Measurements from ENCODE around the gene CYB561A3. TPM values are rescaled to one million over a fixed set of nuclear protein-coding genes. Genes with fewer than 3 reads are reported as not detected.

Gene CYB561A3
- total and polyA plus RNA-seq, 2 of the 13 experiments (the other 11 are each of a cell fraction or from before 2014, with no cell fraction given), result 11.4 to 14.9 TPM

DNA sequence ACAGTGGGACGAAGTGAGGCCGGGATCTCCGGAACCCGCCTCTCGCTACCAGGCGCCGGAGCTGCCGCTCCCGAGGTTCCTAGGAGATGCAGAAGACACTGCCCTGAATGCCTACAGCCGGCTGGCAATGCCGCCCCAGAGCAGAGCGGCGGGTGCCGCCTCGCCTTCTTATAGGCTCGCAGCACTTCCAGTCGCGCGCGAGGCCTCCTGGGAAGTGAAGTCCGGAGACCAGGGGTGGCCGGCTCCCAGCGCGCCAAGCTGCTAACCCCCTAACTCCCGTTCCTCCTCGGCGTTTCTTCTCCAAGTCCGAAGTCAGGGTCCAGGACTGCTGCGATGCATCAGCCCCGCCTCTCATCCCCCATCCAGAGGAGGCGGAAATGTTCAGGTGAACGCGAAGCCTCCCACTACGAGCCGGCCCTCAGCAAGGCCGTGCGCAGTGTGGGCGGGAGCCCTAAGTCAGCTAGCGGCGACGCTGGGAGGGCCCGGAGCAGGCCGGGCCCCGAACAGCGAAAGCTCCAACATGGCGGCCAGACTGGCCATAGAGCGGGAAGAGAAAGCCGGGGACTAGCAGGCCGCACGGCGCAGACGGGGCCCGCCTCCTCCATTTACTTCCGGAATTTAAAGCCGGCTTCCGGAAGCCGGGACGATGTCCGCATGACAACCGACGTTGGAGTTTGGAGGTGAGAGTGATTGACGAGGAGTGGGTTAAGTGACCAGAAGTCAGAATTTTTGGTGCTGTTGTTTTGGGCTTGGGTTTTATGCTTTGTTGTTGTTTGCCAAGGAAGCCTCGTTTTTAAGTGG lies at the start of gene CYB561A3, which contains the start of gene TMEM138 (continued):
- TF ChIP-seq, protein P1, sequence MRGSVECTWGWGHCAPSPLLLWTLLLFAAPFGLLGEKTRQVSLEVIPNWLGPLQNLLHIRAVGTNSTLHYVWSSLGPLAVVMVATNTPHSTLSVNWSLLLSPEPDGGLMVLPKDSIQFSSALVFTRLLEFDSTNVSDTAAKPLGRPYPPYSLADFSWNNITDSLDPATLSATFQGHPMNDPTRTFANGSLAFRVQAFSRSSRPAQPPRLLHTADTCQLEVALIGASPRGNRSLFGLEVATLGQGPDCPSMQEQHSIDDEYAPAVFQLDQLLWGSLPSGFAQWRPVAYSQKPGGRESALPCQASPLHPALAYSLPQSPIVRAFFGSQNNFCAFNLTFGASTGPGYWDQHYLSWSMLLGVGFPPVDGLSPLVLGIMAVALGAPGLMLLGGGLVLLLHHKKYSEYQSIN (CRISPR knock-in tag; IDR thresholded peaks at IDR 0.05; ENCODE audit: borderline replicate concordance), result no peak
- peak; percentile 96; the same call in 1 of the 2 replicates for TF ChIP-seq BRD4 (CRISPR knock-in tag; IDR thresholded peaks at IDR 0.05)
- TF ChIP-seq HIVEP1 (CRISPR knock-in tag; IDR thresholded peaks at IDR 0.05), result peak; percentile 72; the same call in 1 of the 2 replicates
- no peak; the same call in 1 of the 2 replicates for TF ChIP-seq CERS6 (CRISPR knock-in tag; IDR thresholded peaks at IDR 0.05)
- TF ChIP-seq HDAC1 (CRISPR knock-in tag; IDR thresholded peaks at IDR 0.05), result peak; percentile 83
- no peak for TF ChIP-seq E2F2 (CRISPR knock-in tag; IDR thresholded peaks at IDR 0.05; ENCODE audit: borderline replicate concordance)
- TF ChIP-seq STAG1 (CRISPR knock-in tag; IDR thresholded peaks at IDR 0.05), result no peak
- no peak for TF ChIP-seq MBD4 (IDR thresholded peaks at IDR 0.05; ENCODE audit: borderline replicate concordance, low read length)
- TF ChIP-seq CHCHD3 (CRISPR knock-in tag; IDR thresholded peaks at IDR 0.05), result no peak
- no peak; the same call in 1 of the 2 replicates for TF ChIP-seq CEBPG (CRISPR knock-in tag; IDR thresholded peaks at IDR 0.05)
- peak; percentile 75; the same call in 1 of the 2 replicates for TF ChIP-seq RFX5 (IDR thresholded peaks at IDR 0.05; ENCODE audit: low read depth, low read length)
- TF ChIP-seq RBM22 (optimal IDR thresholded peaks at IDR 0.05; ENCODE audit: low read length), result no peak
- TF ChIP-seq, protein P2, sequence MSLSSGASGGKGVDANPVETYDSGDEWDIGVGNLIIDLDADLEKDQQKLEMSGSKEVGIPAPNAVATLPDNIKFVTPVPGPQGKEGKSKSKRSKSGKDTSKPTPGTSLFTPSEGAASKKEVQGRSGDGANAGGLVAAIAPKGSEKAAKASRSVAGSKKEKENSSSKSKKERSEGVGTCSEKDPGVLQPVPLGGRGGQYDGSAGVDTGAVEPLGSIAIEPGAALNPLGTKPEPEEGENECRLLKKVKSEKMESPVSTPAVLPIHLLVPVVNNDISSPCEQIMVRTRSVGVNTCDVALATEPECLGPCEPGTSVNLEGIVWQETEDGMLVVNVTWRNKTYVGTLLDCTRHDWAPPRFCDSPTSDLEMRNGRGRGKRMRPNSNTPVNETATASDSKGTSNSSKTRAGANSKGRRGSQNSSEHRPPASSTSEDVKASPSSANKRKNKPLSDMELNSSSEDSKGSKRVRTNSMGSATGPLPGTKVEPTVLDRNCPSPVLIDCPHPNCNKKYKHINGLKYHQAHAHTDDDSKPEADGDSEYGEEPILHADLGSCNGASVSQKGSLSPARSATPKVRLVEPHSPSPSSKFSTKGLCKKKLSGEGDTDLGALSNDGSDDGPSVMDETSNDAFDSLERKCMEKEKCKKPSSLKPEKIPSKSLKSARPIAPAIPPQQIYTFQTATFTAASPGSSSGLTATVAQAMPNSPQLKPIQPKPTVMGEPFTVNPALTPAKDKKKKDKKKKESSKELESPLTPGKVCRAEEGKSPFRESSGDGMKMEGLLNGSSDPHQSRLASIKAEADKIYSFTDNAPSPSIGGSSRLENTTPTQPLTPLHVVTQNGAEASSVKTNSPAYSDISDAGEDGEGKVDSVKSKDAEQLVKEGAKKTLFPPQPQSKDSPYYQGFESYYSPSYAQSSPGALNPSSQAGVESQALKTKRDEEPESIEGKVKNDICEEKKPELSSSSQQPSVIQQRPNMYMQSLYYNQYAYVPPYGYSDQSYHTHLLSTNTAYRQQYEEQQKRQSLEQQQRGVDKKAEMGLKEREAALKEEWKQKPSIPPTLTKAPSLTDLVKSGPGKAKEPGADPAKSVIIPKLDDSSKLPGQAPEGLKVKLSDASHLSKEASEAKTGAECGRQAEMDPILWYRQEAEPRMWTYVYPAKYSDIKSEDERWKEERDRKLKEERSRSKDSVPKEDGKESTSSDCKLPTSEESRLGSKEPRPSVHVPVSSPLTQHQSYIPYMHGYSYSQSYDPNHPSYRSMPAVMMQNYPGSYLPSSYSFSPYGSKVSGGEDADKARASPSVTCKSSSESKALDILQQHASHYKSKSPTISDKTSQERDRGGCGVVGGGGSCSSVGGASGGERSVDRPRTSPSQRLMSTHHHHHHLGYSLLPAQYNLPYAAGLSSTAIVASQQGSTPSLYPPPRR (CRISPR knock-in tag; IDR thresholded peaks at IDR 0.05; ENCODE audit: borderline replicate concordance), result no peak; the same call in 1 of the 2 replicates
- TF ChIP-seq TEAD3 (CRISPR knock-in tag; optimal IDR thresholded peaks at IDR 0.05; ENCODE audit: borderline replicate concordance), result no peak
- TF ChIP-seq NFE2 (CRISPR knock-in tag; IDR thresholded peaks at IDR 0.05), result no peak
- TF ChIP-seq FOSL1 (CRISPR knock-in tag; IDR thresholded peaks at IDR 0.05; ENCODE audit: borderline replicate concordance), result no peak
- TF ChIP-seq ZNF850 (CRISPR knock-in tag; conservative IDR thresholded peaks at IDR 0.05), result no peak
- TF ChIP-seq RBFOX2 (IDR thresholded peaks at IDR 0.05; ENCODE audit: low read depth, low read length), result peak; percentile 93
- TF ChIP-seq EED (CRISPR knock-in tag; IDR thresholded peaks at IDR 0.05), result no peak
- TF ChIP-seq, protein P3, sequence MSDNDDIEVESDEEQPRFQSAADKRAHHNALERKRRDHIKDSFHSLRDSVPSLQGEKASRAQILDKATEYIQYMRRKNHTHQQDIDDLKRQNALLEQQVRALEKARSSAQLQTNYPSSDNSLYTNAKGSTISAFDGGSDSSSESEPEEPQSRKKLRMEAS (IDR thresholded peaks at IDR 0.05), result peak; percentile 90

Data from HepG2 (cell line).